H1 (cell line): ENCODE data around the gene CMBL.
A peak's percentile ranks its signal among the peaks of the same experiment; 100 is the strongest.

Experiments used
- ASH2L ChIP-seq: fragments of 200-600, 300-600 bp; sonication (generic); IDR thresholded peaks from one replicate; pipeline ENCODE4 v1.7.1; 2017; ENCODE audit warnings: low read length
- BCL11A ChIP-seq, 2 experiments: IDR thresholded peaks; one replicate each; pipeline ENCODE4 v1.6.1; 2011; ENCODE audit warnings: low read depth in 2 of 2, low read length in 2 of 2, mild to moderate bottlenecking in 2 of 2
- CHD2 ChIP-seq: IDR thresholded peaks from 2 replicates; pipeline ENCODE4 v1.6.1; 2012; ENCODE audit warnings: low read length, improper control_type of control experiment
- EZH2 ChIP-seq: fragments of 200-600 bp; sonication (generic); IDR thresholded peaks from 2 replicates; pipeline ENCODE4 v1.7.1; 2012; ENCODE audit warnings: low read depth, mild to moderate bottlenecking, moderate library complexity, low read length, inconsistent platforms; ENCODE audit not compliant: severe bottlenecking
- JUND ChIP-seq: IDR thresholded peaks from 2 replicates; pipeline ENCODE4 v1.6.1; 2011; ENCODE audit warnings: mild to moderate bottlenecking, improper control_type of control experiment, low read length
- KDM1A ChIP-seq: fragments of 200-600, 300-600 bp; sonication (generic); IDR thresholded peaks from 2 replicates; pipeline ENCODE4 v1.7.1; 2016; ENCODE audit warnings: mild to moderate bottlenecking, low read length, borderline replicate concordance
- KDM4A ChIP-seq: IDR thresholded peaks from one replicate; pipeline ENCODE4 v1.7.1; 2012; ENCODE audit warnings: low read depth, mild to moderate bottlenecking, moderate library complexity, low read length, inconsistent platforms; ENCODE audit not compliant: severe bottlenecking
- POLR2A ChIP-seq, 2 experiments: IDR thresholded peaks; 1 replicate in 1 of 2; 2 replicates in 1 of 2; pipeline ENCODE4 v1.6.1; 2011; ENCODE audit warnings: low read depth in 2 of 2, low read length in 2 of 2, mild to moderate bottlenecking in 2 of 2; ENCODE audit errors: control extremely low read depth in 1 of 2
- RAD21 ChIP-seq, 2 experiments: IDR thresholded peaks in 1 of 2; conservative IDR thresholded peaks in 1 of 2; 2 replicates each; pipeline ENCODE4 v1.6.1; 2011; ENCODE audit warnings: low read depth in 2 of 2, low read length in 2 of 2, improper control_type of control experiment in 1 of 2, inconsistent platforms in 1 of 2, mild to moderate bottlenecking in 1 of 2, moderate library complexity in 1 of 2
- SIN3A ChIP-seq, 2 experiments: IDR thresholded peaks in 1 of 2; conservative IDR thresholded peaks in 1 of 2; 2 replicates each; pipeline ENCODE4 v1.6.1; 2011 to 2012; ENCODE audit warnings: low read length in 2 of 2, improper control_type of control experiment in 1 of 2, low read depth in 1 of 2, mild to moderate bottlenecking in 1 of 2
- TAF1 ChIP-seq: IDR thresholded peaks from 2 replicates; pipeline ENCODE4 v1.6.1; 2011; ENCODE audit warnings: mild to moderate bottlenecking, low read depth, low read length
- TF ChIP-seq, protein P1 (sequence below), 3 experiments: IDR thresholded peaks; 1 replicate in 2 of 3; 2 replicates in 1 of 3; pipeline versions ENCODE4 v1.5.1 to v1.6.1; 2011; ENCODE audit warnings: low read length in 3 of 3, mild to moderate bottlenecking in 3 of 3, inconsistent platforms in 2 of 3, low read depth in 1 of 3, moderate library complexity in 1 of 3; ENCODE audit not compliant: insufficient read depth in 1 of 3; ENCODE audit errors: control extremely low read depth in 1 of 3
- TF ChIP-seq, protein P2 (sequence below): IDR thresholded peaks from 2 replicates; pipeline ENCODE4 v1.6.1; 2012; ENCODE audit warnings: inconsistent platforms
- TF ChIP-seq, protein P3 (sequence below): IDR thresholded peaks from 2 replicates; pipeline ENCODE4 v1.6.1; 2011; ENCODE audit warnings: low read length, improper control_type of control experiment

DNA sequence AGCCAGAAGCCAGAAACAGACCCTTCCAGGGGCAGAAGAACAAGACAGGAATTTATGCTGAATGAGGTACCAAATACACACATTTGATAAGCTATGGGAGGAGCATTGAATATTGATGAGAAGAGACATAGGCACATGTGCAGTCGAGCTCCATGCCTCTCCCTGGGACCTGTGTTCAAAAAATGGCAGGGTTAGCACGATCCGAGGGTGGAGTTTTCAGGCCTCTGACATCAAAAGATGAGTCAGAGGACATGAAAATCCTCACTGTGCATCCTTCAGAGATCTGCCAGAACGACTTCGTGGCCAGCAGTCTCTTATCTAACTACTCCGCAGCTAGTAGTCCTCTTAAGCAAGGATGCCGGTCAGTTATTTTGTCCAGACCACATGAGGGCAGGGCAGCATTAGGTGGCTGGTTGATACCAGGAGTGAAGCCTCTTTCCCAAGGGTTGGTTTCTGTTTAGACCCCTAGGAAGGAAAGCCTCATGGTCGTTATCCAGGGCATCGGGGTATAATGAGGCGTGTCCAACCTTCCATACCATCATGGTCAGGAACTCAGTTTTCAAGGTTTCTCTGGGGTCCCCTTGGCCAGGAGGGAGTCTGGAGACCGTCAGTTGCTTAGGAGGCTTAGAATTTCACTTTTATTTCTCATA, 11.6 kb upstream of the CMBL start:
- no peak for TF ChIP-seq CHD2
- TF ChIP-seq, protein P1, sequence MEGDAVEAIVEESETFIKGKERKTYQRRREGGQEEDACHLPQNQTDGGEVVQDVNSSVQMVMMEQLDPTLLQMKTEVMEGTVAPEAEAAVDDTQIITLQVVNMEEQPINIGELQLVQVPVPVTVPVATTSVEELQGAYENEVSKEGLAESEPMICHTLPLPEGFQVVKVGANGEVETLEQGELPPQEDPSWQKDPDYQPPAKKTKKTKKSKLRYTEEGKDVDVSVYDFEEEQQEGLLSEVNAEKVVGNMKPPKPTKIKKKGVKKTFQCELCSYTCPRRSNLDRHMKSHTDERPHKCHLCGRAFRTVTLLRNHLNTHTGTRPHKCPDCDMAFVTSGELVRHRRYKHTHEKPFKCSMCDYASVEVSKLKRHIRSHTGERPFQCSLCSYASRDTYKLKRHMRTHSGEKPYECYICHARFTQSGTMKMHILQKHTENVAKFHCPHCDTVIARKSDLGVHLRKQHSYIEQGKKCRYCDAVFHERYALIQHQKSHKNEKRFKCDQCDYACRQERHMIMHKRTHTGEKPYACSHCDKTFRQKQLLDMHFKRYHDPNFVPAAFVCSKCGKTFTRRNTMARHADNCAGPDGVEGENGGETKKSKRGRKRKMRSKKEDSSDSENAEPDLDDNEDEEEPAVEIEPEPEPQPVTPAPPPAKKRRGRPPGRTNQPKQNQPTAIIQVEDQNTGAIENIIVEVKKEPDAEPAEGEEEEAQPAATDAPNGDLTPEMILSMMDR (IDR thresholded peaks at IDR 0.05; ENCODE audit: control extremely low read depth in 1 of 3, insufficient read depth in 1 of 3, low read depth in 1 of 3, low read length in 3 of 3) = no peak
- no peak for TF ChIP-seq KDM1A
- no peak for TF ChIP-seq BCL11A (IDR thresholded peaks at IDR 0.05; ENCODE audit: low read depth in 2 of 2, low read length in 2 of 2)
- no peak for TF ChIP-seq ASH2L
- TF ChIP-seq EZH2 = no peak
- TF ChIP-seq TAF1 = no peak
- TF ChIP-seq JUND = no peak
- TF ChIP-seq, protein P2, sequence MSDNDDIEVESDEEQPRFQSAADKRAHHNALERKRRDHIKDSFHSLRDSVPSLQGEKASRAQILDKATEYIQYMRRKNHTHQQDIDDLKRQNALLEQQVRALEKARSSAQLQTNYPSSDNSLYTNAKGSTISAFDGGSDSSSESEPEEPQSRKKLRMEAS = no peak
- TF ChIP-seq, protein P3, sequence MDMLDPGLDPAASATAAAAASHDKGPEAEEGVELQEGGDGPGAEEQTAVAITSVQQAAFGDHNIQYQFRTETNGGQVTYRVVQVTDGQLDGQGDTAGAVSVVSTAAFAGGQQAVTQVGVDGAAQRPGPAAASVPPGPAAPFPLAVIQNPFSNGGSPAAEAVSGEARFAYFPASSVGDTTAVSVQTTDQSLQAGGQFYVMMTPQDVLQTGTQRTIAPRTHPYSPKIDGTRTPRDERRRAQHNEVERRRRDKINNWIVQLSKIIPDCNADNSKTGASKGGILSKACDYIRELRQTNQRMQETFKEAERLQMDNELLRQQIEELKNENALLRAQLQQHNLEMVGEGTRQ = no peak
- TF ChIP-seq POLR2A (IDR thresholded peaks at IDR 0.05; ENCODE audit: control extremely low read depth in 1 of 2, low read depth in 2 of 2, low read length in 2 of 2) = no peak
- TF ChIP-seq KDM4A = no peak
- TF ChIP-seq RAD21 (IDR thresholded peaks at IDR 0.05 in 1 of 2, conservative IDR thresholded peaks at IDR 0.05 in 1 of 2; ENCODE audit: low read depth in 2 of 2, low read length in 2 of 2) = peak; percentile 16 to 34; a peak in 2 of 4 replicates
- TF ChIP-seq SIN3A (conservative IDR thresholded peaks at IDR 0.05 in 1 of 2, IDR thresholded peaks at IDR 0.05 in 1 of 2; ENCODE audit: low read depth in 1 of 2, low read length in 2 of 2) = no peak
